ENCODE results near the gene ZNF511. TPM values are rescaled to one million over a fixed set of nuclear protein-coding genes. Genes with fewer than 3 reads are reported as not detected.

The ZNF511 gene
- total RNA-seq, 1 donor from 2014 or later = 40.5 TPM

DNA sequence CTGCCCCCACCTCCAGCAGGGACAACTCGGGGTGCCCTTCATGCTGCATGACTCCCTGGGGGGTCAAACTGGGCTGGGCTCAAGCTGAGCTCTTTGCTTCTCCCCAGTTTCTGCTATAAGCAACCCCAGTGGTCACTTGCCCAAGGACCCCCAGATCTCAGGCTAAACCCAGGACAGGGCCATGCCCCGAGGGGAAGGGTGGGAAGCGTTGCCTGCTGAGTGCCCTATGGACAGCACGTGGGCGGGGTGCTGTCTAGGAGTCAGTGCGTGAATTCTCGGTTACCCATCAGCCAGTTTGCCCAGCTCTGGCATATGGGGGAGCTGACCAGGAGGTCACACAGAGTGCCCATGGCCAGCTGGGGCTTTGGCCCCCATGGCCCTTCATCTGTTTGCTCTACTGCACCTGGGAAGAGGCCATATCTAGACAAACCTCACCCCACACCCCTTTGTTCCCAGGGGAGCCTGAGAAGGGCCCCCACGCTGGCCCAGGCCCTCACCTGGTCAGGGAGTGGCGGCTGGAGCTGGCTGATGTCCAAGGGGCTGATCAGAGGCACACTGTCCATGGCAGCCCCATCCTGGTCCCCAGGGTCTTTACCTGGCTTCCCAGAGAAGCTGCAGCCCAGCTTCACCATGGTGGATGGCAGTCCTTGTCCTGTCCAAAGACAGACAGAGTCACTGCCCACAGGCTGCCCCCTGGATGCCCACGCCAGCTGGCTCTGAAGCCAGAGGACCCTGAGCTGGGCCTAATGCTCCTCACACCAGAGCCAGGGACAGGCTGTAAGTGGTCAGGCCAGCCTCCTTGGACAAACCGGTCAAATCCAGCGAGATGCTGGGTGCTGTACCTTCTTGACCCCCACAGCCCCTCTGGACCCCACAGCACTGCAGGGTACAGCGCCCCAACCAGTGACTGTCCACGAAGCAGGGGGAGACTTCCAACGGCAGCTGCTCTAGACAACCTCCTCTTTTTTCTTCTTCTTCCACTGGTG lies 19.9 kb downstream of the ZNF511 start:
- TF ChIP-seq, protein P1, sequence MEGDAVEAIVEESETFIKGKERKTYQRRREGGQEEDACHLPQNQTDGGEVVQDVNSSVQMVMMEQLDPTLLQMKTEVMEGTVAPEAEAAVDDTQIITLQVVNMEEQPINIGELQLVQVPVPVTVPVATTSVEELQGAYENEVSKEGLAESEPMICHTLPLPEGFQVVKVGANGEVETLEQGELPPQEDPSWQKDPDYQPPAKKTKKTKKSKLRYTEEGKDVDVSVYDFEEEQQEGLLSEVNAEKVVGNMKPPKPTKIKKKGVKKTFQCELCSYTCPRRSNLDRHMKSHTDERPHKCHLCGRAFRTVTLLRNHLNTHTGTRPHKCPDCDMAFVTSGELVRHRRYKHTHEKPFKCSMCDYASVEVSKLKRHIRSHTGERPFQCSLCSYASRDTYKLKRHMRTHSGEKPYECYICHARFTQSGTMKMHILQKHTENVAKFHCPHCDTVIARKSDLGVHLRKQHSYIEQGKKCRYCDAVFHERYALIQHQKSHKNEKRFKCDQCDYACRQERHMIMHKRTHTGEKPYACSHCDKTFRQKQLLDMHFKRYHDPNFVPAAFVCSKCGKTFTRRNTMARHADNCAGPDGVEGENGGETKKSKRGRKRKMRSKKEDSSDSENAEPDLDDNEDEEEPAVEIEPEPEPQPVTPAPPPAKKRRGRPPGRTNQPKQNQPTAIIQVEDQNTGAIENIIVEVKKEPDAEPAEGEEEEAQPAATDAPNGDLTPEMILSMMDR (IDR thresholded peaks at IDR 0.05; ENCODE audit: borderline replicate concordance) = no peak
- intact Hi-C loops (cut with micrococcal nuclease) = loop anchor here (5.0 kb wide), 1 partner anchor 279 kb away; no protein-coding TSS in a partner anchor
- no peak for DNase-seq

DNA sequence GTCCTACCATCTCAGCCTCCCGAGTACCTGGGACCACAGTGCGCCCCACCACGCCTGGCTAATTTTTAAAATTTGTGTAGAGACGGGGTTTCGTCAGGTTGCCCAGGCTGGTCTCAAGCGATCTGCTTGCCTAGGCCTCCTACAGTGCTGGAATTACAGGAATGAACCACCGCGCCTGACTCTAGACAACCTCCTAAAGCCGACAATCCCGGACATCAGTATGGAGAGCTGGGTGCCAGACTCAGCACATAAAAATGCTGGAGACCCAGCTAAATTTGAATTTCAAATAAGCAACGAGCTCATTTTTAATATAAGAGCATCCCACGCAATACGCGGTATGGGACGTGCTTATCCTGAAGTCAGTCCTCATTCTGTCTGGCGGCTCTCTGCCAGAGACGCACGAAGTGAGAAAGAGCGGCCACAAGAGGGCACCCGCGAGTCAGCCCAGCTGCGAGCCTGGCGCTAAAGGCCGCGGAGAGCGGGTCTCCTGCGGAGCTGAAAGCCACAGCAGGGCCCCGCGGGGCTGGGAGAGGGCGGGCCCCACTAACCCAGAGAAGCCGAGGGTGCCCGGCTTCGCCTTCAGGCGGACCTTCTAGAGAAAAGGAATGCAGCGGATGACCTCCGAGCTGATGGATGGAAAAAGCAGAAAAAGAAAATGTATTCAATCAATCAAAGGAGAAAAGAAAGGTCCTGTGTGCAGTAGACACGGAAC lies 20.9 kb downstream of the ZNF511 start:
- intact Hi-C loops (cut with micrococcal nuclease) = loop anchor here (5.0 kb wide), 1 partner anchor 278 kb away; no protein-coding TSS in a partner anchor

More for the DNA sequence above, 19.9 kb downstream of the ZNF511 start:
- H3K4me3 ChIP-seq = no peak overlapping the region
- peaks cover 89% of the 10 kb centered on the region for H3K27me3 ChIP-seq (ENCODE audit: low read depth)
- peaks cover 24% of the 10 kb centered on the region for H3K4me1 ChIP-seq
- no peaks in the 10 kb centered on the region for H3K9me3 ChIP-seq (replicated peaks)
- H3K36me3 ChIP-seq = no peaks in the 10 kb centered on the region
- H3K27ac ChIP-seq (replicated peaks) = no peak overlapping the region

DNA sequence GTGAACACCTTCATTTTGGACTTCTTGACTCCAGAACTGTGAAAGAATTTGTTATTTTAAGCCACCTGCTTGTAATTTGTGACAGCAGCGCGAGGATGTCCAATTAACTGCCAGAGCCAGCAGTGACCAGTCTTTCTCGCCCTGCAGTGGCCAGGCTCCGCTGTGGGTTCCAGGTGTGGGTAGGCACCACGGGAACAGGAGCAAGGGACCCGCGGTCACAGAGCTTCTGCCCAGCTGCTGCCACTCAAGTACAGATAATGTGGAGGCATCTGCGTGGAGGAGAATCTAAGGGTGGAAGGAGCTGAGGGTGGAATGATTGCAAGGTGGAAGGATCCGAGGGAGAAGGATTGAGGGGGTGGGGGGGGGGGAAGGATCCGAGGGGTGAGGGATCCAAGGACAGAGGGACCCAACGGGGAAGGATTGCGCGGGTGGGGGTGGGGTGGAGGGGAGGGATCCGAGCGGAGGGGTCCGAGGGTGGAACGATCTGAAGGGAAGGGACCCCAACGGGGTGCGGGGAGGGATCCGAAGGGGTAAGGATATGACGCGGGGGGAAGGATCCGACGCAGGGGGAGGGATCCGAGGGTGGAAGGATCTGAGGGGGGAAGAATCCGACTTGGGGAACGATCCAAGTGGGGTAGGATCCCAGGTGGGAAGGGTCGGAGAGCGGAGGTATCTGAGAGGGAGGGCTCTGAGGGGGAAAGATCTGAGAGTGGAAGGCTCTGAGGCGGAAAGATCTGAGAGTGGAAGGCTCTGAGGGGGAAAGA lies 24.4 kb downstream of the ZNF511 start:
- intact Hi-C loops (cut with micrococcal nuclease) = no loop called here
- Histone ChIP-seq H3K27ac (replicated peaks) (no peak overlapping the region), H3K27me3 (ENCODE audit: low read depth) (peaks cover 86% of the 10 kb centered on the region), H3K4me3 (no peak overlapping the region), H3K9me3 (replicated peaks) (no peaks in the 10 kb centered on the region), H3K4me1 (peaks cover 30% of the 10 kb centered on the region), H3K36me3 (no peaks in the 10 kb centered on the region)
- DNase-seq = no peak
- TF ChIP-seq, protein P1 (IDR thresholded peaks at IDR 0.05; ENCODE audit: borderline replicate concordance) = no peak

More for the DNA sequence above, 20.9 kb downstream of the ZNF511 start:
- TF ChIP-seq, protein P1 (IDR thresholded peaks at IDR 0.05; ENCODE audit: borderline replicate concordance) = peak; percentile 98
- Histone ChIP-seq H3K9me3 (replicated peaks) (no peaks in the 10 kb centered on the region), H3K36me3 (no peaks in the 10 kb centered on the region), H3K27ac (replicated peaks) (no peak overlapping the region), H3K4me1 (peaks cover 25% of the 10 kb centered on the region), H3K27me3 (ENCODE audit: low read depth) (peaks cover 86% of the 10 kb centered on the region), H3K4me3 (peak overlapping the region; percentile 52)
- DNase-seq = peak; percentile 85

GRCh38 chr10:133334503-133335245 lies 26.0 kb downstream of the ZNF511 start:
- H3K27ac ChIP-seq (replicated peaks) = no peak overlapping the region
- peaks cover 86% of the 10 kb centered on the region for H3K27me3 ChIP-seq (ENCODE audit: low read depth)
- TF ChIP-seq, protein P1 (IDR thresholded peaks at IDR 0.05; ENCODE audit: borderline replicate concordance) = no peak
- H3K9me3 ChIP-seq (replicated peaks) = no peaks in the 10 kb centered on the region
- DNase-seq = no peak
- H3K4me1 ChIP-seq = peaks cover 27% of the 10 kb centered on the region
- H3K36me3 ChIP-seq = no peaks in the 10 kb centered on the region
- H3K4me3 ChIP-seq = peak overlapping the region; percentile 58
- intact Hi-C loops (cut with micrococcal nuclease) = no loop called here
